ENCODE data around the gene ZNF853. TPM values are rescaled to one million over a fixed set of nuclear protein-coding genes. Genes with fewer than 3 reads are reported as not detected.

The ZNF853 gene
- total and polyA plus RNA-seq, 2 of the 8 experiments (the other 6 are each of a cell fraction or from before 2014, with no cell fraction given): 4.3 to 5.7 TPM

GRCh38 chr7:6604458-6604857, 11.0 kb upstream of the ZNF853 start (continued):
- TF ChIP-seq GTF2F1 (IDR thresholded peaks at IDR 0.05; ENCODE audit: borderline replicate concordance, low read depth, low read length): no peak
